ENCODE results near the gene PKP2. TPM values are rescaled to one million over a fixed set of nuclear protein-coding genes. Genes with fewer than 3 reads are reported as not detected.
"Not testable (repeated sequence)": the region's sequence is repeated elsewhere in the genome, so short reads cannot be mapped to it uniquely, and the experiment has no call there.

The PKP2 gene
- total RNA-seq, 2 donors from 2014 or later, result 28.0 to 35.2 TPM

DNA sequence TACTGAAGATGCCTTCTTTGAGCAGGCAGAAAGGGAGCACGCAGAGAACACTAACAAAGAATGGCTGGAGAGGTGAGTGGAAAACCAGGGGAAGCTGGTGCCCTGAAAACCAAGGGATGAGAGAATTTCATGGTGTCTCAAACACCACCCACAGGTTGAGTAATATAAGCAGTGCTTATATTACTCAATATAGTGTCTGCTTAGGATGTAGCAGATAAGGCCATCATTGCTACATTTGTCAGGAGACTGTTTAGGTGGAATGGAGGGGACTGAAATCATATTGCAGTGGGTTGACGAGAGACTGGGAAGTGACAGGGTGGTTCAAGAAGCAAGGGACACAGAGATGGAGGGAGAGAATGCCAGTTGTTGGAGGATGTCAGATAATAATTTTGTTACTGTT, 20.6 kb downstream of the PKP2 start:
- Histone ChIP-seq H3K36me3 (no peaks in the 10 kb centered on the region), H3K9me3 (no peaks in the 10 kb centered on the region), H3K27ac (no peak overlapping the region), H3K4me1 (replicated peaks) (no peaks in the 10 kb centered on the region), H3K4me3 (no peak overlapping the region), H3K27me3 (replicated peaks; ENCODE audit: insufficient read depth) (no peaks in the 10 kb centered on the region)
- TF ChIP-seq POLR2AphosphoS5 (IDR thresholded peaks at IDR 0.05), result no peak
- TF ChIP-seq POLR2A (IDR thresholded peaks at IDR 0.05), result no peak
- no peak for TF ChIP-seq CTCF (IDR thresholded peaks at IDR 0.05)
- DNase-seq (ENCODE audit: low spot score), result no peak
- 90% methylated on average over 2 of the region's 2 CpGs for WGBS
- intact Hi-C loops (cut with DNase I), result no loop called here

DNA sequence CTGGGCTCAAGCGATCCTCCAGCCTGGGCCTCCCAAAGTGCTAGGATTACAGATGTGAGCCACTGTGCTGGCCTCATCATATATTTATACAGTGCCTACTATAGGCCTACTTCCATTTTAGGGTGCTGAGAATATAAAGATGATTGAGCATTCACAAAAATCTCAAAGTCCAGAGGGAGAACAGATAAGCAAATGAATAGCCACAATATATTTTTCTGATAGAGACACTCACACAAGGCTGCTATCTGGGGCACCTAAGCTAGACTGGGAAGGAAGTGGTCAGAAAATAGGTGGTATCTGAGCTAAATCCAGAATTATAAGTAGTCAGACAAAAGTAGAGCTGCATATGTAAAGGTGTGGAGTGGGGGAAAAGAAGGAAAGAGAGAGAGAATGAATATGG, 21.6 kb downstream of the PKP2 start:
- Histone ChIP-seq H3K4me3 (no peak overlapping the region), H3K36me3 (no peaks in the 10 kb centered on the region), H3K27ac (no peak overlapping the region), H3K27me3 (replicated peaks; ENCODE audit: insufficient read depth) (no peaks in the 10 kb centered on the region), H3K4me1 (replicated peaks) (no peaks in the 10 kb centered on the region), H3K9me3 (no peaks in the 10 kb centered on the region)
- TF ChIP-seq POLR2A (IDR thresholded peaks at IDR 0.05) (no peak), POLR2AphosphoS5 (IDR thresholded peaks at IDR 0.05) (no peak), CTCF (IDR thresholded peaks at IDR 0.05) (no peak)
- WGBS, result 93% methylated on average over 1 of the region's 1 CpG
- no peak for DNase-seq (ENCODE audit: low spot score)
- intact Hi-C loops (cut with DNase I), result no loop called here

DNA sequence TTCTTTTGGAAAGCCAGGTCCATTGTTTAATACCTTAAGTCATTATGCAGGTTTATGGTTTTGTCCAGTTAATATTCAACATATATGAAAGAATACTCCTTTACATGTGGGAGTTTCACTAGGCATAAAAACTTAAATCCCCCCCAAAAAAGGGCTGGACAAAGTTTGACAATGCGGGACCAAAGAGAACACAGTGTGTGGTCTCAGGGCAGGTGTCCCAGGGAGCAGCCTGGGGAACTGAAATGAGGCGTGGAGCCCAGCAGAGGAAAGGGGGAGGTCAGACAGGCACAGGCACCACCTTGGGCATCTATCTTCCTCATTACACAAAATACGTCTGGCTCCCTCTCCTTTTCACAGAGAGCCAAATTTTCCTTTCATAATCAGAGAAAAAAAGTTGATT, 22.5 kb downstream of the PKP2 start:
- Histone ChIP-seq H3K27ac (no peak overlapping the region), H3K4me3 (no peak overlapping the region), H3K9me3 (no peaks in the 10 kb centered on the region), H3K27me3 (replicated peaks; ENCODE audit: insufficient read depth) (no peaks in the 10 kb centered on the region), H3K4me1 (replicated peaks) (no peaks in the 10 kb centered on the region), H3K36me3 (no peaks in the 10 kb centered on the region)
- intact Hi-C loops (cut with DNase I), result no loop called here
- no peak for DNase-seq (ENCODE audit: low spot score)
- no peak for TF ChIP-seq POLR2A (IDR thresholded peaks at IDR 0.05)
- TF ChIP-seq CTCF (IDR thresholded peaks at IDR 0.05), result no peak
- TF ChIP-seq POLR2AphosphoS5 (IDR thresholded peaks at IDR 0.05), result no peak
- WGBS, result 39% methylated on average over 3 of the region's 3 CpGs

- H3K27ac ChIP-seq, result not testable (repeated sequence)
Observed at GRCh38 chr12:32872416-32872815, 24.2 kb downstream of the PKP2 start.

DNA sequence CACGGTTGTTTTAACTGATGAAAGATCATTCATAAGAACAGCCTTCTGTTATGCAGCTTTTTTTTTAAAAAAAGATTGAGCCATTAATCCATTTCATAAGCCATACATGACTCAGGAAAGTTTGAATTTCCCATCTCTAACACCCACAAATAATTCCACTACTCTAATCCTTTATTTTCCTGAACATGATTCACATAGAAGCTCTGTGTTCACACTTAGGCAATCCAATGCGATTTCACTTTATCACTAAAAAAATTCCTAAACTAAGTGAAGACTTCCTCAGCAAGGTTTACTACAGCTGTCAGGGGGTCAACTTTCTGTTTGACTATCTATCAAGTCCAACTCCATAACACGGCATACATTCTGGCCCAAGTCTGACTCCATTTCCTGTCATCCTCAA, 25.9 kb downstream of the PKP2 start:
- Histone ChIP-seq H3K27me3 (replicated peaks; ENCODE audit: insufficient read depth) (no peaks in the 10 kb centered on the region), H3K9me3 (no peaks in the 10 kb centered on the region), H3K4me1 (replicated peaks) (no peaks in the 10 kb centered on the region), H3K36me3 (no peaks in the 10 kb centered on the region), H3K27ac (no peak overlapping the region), H3K4me3 (no peak overlapping the region)
- TF ChIP-seq POLR2A (IDR thresholded peaks at IDR 0.05) (no peak), CTCF (IDR thresholded peaks at IDR 0.05) (no peak)
- 63% methylated on average over 3 of the region's 3 CpGs for WGBS
- intact Hi-C loops (cut with DNase I), result no loop called here
- no peak for DNase-seq (ENCODE audit: low spot score)

More at GRCh38 chr12:32872416-32872815, 24.2 kb downstream of the PKP2 start:
- H3K4me1 ChIP-seq (replicated peaks); H3K36me3 ChIP-seq; DNase-seq (ENCODE audit: low spot score); intact Hi-C loops (cut with DNase I); H3K4me3 ChIP-seq; H3K9me3 ChIP-seq; H3K27me3 ChIP-seq (replicated peaks; ENCODE audit: insufficient read depth): not testable (repeated sequence)
- 51% methylated on average over 5 of the region's 5 CpGs for WGBS

Data from prostate gland (tissue), 2 donors.